Bronchial epithelial cell (primary cell): ENCODE results near the gene AIFM1. TPM values are rescaled to one million over a fixed set of nuclear protein-coding genes. Genes with fewer than 3 reads are reported as not detected.

ENCODE experiments used
- DNase-seq: peaks from one replicate; pipeline ENCODE4 v3.0.0-alpha.2; 2010; ENCODE audit warnings: low read depth
- FAIRE-seq: peaks from 2 replicates; lab custom pipeline; 2011; peaks lifted over from hg19 to GRCh38; lab: Jason Lieb, UNC
- H3K27me3 ChIP-seq: 2 replicates; pipeline ENCODE4 v1.5.1; 2011; ENCODE audit warnings: low read length; ENCODE audit not compliant: control insufficient read depth, insufficient read depth
- H3K36me3 ChIP-seq: 2 replicates; pipeline ENCODE4 v1.5.1; 2011; ENCODE audit warnings: low read length; ENCODE audit not compliant: control insufficient read depth, insufficient read depth
- H3K4me3 ChIP-seq: 2 replicates; pipeline ENCODE4 v1.5.1; 2011; ENCODE audit warnings: mild to moderate bottlenecking, low read depth, low read length, control low read depth
- CTCF ChIP-seq: IDR thresholded peaks from 2 replicates; pipeline ENCODE4 v1.5.1; 2011; ENCODE audit warnings: mild to moderate bottlenecking, moderate library complexity, low read length, control low read depth, inconsistent platforms; ENCODE audit not compliant: insufficient read depth, severe bottlenecking
- total RNA-seq: library from RNA; depleted of rRNA; stranded (reverse); fragments of >200 nt; gene quantifications from 2 replicates; pipeline ENCODE4 v1.2.1, GENCODE V29; 2014

AIFM1 gene
- total RNA-seq, 1 donor from 2014 or later = 26.6 TPM

GRCh38 chrX:130093271-130093670 lies 72.4 kb downstream of the AIFM1 start:
- Histone ChIP-seq H3K36me3 (no peaks in the 10 kb centered on the region), H3K27me3 (no peaks in the 10 kb centered on the region), H3K4me3 (no peak overlapping the region)
- DNase-seq = no peak
- TF ChIP-seq CTCF = no peak
- FAIRE-seq = no peak

GRCh38 chrX:130091980-130092522 lies 73.6 kb downstream of the AIFM1 start:
- Histone ChIP-seq H3K36me3 (no peaks in the 10 kb centered on the region), H3K4me3 (no peak overlapping the region), H3K27me3 (no peaks in the 10 kb centered on the region)
- TF ChIP-seq CTCF = no peak
- no peak for DNase-seq
- no peak for FAIRE-seq

GRCh38 chrX:130090364-130090763 lies 75.3 kb downstream of the AIFM1 start:
- FAIRE-seq (no peak), DNase-seq (no peak)
- no peak for TF ChIP-seq CTCF
- Histone ChIP-seq H3K27me3 (no peaks in the 10 kb centered on the region), H3K4me3 (no peak overlapping the region), H3K36me3 (no peaks in the 10 kb centered on the region)

GRCh38 chrX:130086447-130087206 lies 79.0 kb downstream of the AIFM1 start:
- no peak for TF ChIP-seq CTCF
- DNase-seq (no peak), FAIRE-seq (no peak)
- no peak overlapping the region for H3K4me3 ChIP-seq
- no peaks in the 10 kb centered on the region for H3K27me3 ChIP-seq
- H3K36me3 ChIP-seq = peaks cover under 1% of the 10 kb centered on the region

GRCh38 chrX:130085551-130086446 lies 79.8 kb downstream of the AIFM1 start:
- Histone ChIP-seq H3K4me3 (no peak overlapping the region), H3K27me3 (no peaks in the 10 kb centered on the region), H3K36me3 (peaks cover 1% of the 10 kb centered on the region)
- FAIRE-seq = no peak
- no peak for DNase-seq
- TF ChIP-seq CTCF = no peak
